Activated CD4-positive, alpha-beta T cell treated with anti-CD3 and anti-CD28 coated beads for 1 hour (primary cell): Measurements from ENCODE around the gene APOH.

Source experiments
- DNase-seq: peaks from one replicate; pipeline ENCODE4 v3.0.0-alpha.2; 2020

APOH gene

GRCh38 chr17:66190738-66191592 is 38.2 kb downstream of the APOH start:
- no peak for DNase-seq

GRCh38 chr17:66187718-66188117 is 41.5 kb downstream of the APOH start:
- no peak for DNase-seq

GRCh38 chr17:66185862-66186261 is 43.4 kb downstream of the APOH start:
- DNase-seq = no peak

- DNase-seq = no peak
These were observed 44.8 kb downstream of the APOH start for GRCh38 chr17:66184392-66184791.

GRCh38 chr17:66183529-66183928 is 45.7 kb downstream of the APOH start:
- no peak for DNase-seq

GRCh38 chr17:66178642-66179041 is 50.6 kb downstream of the APOH start:
- no peak for DNase-seq

- DNase-seq = no peak
These were observed 52.2 kb downstream of the APOH start for GRCh38 chr17:66177048-66177447.

GRCh38 chr17:66175892-66176291 is 53.3 kb downstream of the APOH start:
- DNase-seq = no peak

GRCh38 chr17:66172691-66173223 is 56.5 kb downstream of the APOH start:
- no peak for DNase-seq

GRCh38 chr17:66172144-66172543 is 57.1 kb downstream of the APOH start:
- DNase-seq = no peak

- DNase-seq = no peak
These were observed 57.5 kb downstream of the APOH start for GRCh38 chr17:66171692-66172091.

GRCh38 chr17:66171172-66171571 is 58.0 kb downstream of the APOH start:
- no peak for DNase-seq

- no peak for DNase-seq
These were observed 59.4 kb downstream of the APOH start for GRCh38 chr17:66169839-66170238.

GRCh38 chr17:66167189-66167815 is 61.9 kb downstream of the APOH start:
- DNase-seq = no peak

GRCh38 chr17:66165537-66166123 is 63.6 kb downstream of the APOH start:
- DNase-seq = no peak
